T-helper 22 cell (primary cell): ENCODE results near the gene WEE2.
A peak's percentile ranks its signal among the peaks of the same experiment; 100 is the strongest.
"Not testable (repeated sequence)": the region's sequence is repeated elsewhere in the genome, so short reads cannot be mapped to it uniquely, and the experiment has no call there.

Experiments
- DNase-seq: peaks from one replicate; pipeline ENCODE4 v3.0.0-alpha.2; 2020; ENCODE audit warnings: low read depth

Gene WEE2

DNA sequence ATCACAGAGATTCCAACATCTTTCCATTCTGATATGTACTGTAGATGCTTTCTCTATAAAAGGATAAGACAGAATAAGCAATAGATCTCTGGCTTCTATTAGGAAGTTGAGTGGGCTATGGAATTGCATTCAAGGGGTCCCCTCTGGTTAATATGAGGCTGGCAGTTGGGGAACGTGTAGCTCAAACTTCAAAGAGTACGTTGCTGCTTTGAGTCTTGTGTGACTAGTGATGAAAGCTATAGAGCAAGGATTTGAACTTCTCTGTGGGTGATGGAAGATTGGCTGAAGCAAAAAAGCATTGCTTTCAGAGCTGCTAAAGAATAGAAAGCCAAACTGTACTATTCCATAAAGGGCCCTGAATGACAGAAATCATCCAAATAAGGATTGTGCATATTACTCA is 6.4 kb downstream of the WEE2 start:
- no peak for DNase-seq

DNA sequence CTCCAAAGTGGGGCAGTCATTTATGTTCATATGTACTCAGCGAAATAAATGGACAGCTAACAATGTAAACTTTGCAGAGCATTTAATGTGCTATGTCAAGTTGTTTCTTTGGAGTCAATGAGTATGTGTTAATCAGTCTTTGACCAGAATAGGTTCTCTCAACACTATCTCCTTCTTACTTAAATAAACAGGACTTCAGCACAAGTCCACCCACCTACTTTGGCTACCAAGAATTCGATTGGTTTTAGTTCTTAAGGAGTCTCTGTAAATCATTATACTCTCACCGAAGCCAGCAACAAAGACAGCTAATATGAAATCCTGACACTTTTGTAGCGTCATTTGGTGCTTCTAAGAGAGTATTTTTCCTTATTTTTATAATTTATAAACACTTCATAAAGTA is 6.9 kb downstream of the WEE2 start:
- DNase-seq, result no peak

DNA sequence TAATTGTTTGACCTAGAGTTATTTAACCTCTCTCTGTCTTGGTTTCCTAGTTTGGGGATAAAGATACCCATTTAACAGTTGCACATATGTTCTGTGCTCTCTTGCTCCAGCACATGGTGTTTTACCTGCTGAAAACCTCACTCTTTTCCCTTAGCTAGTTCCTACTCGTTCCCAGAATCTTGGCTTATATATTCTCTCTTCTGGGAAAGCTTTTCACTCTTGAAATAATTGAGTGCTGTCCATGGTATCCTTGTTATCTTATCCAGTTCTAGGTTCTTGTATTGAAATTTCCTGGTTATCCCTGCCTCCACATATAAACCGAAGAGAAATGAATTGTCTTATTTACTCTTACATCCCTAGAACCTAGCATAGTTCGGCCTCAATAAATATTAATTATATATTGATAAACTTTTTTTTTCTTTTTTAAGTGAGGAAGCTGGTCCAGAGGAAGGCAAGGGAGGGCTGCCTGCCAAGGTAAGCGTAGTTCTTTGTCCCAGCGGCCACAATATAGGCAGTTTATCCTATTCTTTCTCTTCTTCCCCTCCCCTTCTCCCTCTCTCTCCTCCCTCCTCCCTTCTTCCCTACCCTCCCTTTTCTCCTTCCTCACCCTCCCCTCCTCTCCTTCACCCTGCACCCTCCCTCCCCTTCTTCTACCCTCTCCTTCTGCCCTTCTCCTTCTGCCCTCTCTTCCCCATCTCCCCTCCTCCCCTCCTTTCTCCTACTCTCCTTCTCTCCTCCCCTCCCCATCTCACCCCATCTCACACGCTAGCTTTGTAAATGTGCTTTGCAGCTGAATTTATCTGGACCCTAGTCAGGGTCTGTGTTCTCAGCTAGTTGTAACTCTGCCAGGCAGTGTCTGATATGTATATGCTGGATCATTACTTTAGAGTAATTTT is 7.9 kb downstream of the WEE2 start:
- no peak for DNase-seq

GRCh38 chr7:141717450-141717849 is 9.3 kb downstream of the WEE2 start:
- DNase-seq, result no peak

DNA sequence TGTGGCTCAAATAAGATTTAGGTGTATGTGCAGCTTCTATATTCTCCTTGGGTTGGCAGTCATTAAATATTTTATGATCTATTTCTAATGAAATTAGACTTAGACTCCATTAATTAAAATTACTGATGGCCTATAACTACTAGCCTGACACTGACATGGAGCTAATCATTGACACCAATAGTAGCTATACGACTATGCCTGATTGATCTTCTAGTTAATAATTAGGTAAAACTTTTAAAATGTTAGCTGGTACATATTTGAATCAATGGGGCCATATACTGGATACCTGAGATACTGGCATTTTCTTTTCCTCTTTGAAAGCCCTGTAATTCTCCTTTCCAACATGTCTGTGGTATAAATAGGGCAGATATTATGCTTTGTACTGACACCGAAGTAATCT is 14.4 kb downstream of the WEE2 start:
- no peak for DNase-seq

DNA sequence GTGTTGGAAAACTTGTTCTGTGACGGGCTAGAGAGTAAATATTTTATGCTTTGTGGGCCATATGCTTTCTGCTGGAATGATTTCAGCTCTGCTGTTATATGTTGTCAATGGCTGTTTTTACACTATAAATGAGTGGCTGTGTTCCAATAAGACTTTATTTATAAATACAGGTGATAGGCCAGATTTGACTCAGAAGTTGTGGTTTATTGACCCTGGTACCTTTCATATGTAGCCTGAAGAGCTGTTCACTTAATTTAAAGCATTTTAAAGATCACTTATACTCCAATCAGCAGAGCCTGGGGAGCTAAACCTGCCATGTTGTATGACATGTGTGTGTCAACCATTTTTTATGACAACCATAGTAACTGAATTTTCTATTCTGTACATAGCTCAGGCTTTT is 20.9 kb downstream of the WEE2 start:
- DNase-seq, result no peak

- DNase-seq, result no peak
Measured at GRCh38 chr7:141731476-141732149, 23.5 kb downstream of the WEE2 start.

DNA sequence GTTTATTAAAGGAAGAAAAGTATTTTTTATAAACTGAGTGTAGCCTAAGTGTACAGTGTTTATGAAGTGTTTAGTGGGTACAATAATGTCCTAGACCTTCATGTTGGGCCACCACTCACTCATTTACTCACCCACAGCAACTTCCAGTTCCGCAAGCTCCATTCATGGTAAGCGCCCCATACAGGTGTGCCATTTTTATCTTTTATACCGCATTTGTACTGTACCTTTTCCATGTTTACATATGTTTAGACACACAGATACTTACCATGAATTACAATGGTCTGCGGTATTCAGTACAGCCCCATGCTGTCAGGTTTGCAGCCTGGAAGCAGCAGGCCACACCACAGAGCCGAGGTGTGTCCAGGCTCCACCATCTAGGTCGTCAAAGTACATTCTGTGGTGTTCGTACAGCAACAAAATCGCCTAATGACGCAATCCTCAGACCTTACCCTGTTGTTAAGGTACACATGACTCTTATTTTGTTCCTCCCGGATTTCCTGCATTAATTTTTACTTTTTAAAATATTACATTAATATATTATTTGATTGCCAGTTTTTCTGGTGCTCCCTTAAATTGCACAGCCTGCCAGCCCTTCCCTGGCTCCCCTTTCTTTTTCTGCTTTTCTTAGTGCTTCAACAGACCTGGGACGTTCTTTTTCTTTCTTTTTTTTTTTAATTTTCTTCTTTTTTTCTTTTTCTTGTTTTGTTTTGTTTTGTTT is 29.1 kb downstream of the WEE2 start:
- peak; percentile 15 for DNase-seq

- DNase-seq, result peak; percentile 86
Measured at GRCh38 chr7:141737836-141738591, 29.9 kb downstream of the WEE2 start, which contains the start of gene SSBP1. TSS of gene SSBP1 (plus strand) at chr7:141738358. CDS start at chr7:141739167, 809 bp downstream.

DNA sequence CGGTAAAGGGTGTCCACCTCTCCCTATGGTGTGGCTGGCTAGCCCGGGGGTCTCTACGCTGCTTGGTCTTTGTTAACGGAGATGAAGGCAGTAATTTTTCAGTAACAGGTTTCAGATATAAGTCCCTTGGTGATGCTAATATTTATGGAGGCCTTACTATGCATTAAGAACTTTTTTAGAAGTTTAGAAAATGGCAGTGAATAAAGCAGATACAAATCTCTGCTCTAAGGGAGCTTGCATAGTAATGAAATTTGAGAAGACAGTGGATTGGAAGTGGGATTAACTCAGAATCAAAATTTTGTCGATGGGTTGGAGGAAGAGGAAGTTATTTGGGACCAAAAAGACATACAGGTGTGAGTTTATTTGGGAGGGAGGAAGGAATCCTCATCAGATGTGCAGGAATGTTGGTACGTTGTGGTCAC is 30.4 kb downstream of the WEE2 start:
- DNase-seq, result no peak

DNA sequence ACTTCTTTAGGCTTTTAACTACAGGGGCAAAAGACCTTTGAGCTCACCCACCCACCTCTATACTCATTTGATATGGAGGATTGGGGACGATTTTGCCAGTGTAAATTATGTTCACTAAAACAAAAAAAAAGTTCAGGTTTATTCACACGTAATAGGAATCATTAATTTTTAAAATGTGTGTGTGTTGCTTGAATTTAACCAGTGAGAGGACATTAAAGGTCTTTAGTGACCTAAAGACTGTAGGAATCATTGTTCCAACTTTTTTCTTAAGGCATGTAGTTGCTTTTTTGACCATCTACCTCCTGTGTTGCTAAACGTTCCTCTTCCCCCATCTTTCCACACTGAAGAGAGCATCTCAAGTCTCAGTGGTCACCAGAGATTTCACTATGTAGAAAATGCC is 31.1 kb downstream of the WEE2 start:
- DNase-seq, result no peak

DNA sequence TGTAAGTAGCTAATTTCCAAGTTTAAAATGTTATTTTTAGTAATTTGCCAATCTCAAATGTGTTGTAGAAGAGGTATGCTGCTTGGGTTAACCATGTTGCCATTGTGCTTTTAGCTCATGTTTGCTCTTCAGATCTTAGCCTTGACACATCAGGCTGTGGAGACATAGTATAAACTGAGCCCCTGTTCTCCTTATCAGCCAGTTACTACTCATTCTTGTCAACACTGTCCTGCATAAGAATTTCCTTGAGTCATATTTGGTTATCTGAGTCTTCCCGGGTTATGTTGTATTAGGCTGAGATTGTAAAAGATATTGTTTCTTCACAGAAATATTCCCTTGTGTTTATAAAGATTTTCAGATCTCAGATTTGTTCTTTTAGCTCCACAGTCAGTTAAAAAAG is 34.1 kb downstream of the WEE2 start:
- DNase-seq, result no peak

- DNase-seq, result no peak
Measured at GRCh38 chr7:141744131-141744530, 36.0 kb downstream of the WEE2 start.

DNA sequence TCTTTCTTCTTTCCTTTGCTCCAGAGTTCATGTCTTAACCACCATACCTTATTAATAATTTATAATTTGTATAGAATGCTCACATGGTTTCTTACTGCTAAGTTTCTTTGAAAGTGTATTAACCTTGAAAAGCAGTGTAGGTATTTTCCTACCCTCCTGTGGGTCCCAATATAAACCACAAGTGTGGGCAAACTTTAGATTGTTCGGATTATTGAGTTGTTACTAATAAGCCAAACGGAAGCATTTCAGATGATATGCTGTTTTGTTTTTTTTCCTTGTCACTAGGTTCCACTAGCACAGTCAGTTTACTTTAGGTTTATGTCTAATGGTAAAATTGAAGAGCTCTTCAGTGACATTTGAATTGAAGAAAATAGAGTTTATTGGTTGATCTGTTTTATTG is 40.2 kb downstream of the WEE2 start:
- DNase-seq, result no peak

GRCh38 chr7:141751904-141752303 is 43.8 kb downstream of the WEE2 start:
- DNase-seq, result not testable (repeated sequence)

DNA sequence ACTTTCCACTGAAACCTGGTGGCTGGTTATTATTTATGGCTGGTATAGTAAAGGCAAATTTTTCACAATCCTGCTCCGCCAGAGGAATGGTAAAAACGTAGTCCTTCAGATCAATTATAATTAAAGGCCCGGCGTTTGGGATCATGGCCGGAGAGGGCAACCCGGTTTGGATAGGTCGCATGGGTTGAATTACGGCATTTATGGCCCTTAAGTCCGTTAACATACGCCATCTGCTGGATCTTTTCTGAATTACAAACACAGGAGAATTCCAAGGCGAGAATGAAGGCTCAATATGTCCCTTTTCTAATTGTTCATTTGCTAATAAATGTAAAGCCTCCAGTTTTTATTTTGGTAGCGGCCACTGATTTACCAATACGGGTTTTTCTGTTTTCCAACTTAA is 44.5 kb downstream of the WEE2 start:
- DNase-seq, result no peak

DNA sequence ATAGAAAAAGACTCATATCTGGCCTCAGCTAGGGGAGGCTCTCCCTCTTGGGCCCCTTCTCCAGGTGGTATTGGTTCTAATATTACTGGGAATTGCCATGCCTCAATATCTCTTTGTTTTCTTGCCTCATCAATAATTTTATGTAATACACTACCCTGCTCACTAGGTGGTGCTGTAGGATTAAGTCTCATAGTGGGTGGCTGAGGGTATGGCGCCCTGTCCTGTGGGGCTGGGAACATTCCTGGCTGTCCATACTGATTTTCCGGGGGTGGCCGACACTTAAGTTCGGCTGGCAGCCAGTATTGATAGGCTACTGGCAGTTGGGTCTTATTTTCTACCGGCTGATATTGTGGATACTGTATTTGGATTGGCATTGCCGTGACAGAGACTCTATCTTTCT is 46.8 kb downstream of the WEE2 start:
- DNase-seq, result no peak

GRCh38 chr7:141763797-141764196 is 55.6 kb downstream of the WEE2 start, which contains the start of gene TAS2R3:
TSS of gene TAS2R3 (plus strand) at chr7:141764097. CDS start at chr7:141764159, 62 bp downstream.
- DNase-seq, result no peak

GRCh38 chr7:141770083-141770583 is 62.0 kb downstream of the WEE2 start:
- DNase-seq, result not testable (repeated sequence)

GRCh38 chr7:141776374-141776773 is 68.2 kb downstream of the WEE2 start, which contains the start of gene TAS2R4:
TSS of gene TAS2R4 (plus strand) at chr7:141776674. CDS start at chr7:141778489, 1,815 bp downstream.
- no peak for DNase-seq
